Fibroblast of lung (primary cell): Measurements from ENCODE around the gene SF3A2.

Experiments
- CTCF ChIP-seq, 2 donors: IDR thresholded peaks in 1 of 2; conservative IDR thresholded peaks in 1 of 2; 1 replicate in 1 of 2; 2 replicates in 1 of 2; pipeline ENCODE4 v1.5.1; 2011 to 2012; ENCODE audit warnings: low read length in 2 of 2, control low read depth in 1 of 2, inconsistent platforms in 1 of 2, low read depth in 1 of 2, mild to moderate bottlenecking in 1 of 2
- EZH2 ChIP-seq: IDR thresholded peaks from 2 replicates; pipeline ENCODE4 v1.5.1; 2012; ENCODE audit warnings: low read length, control low read depth, mild to moderate bottlenecking; ENCODE audit errors: missing control alignments

- no peak for TF ChIP-seq EZH2
- no peak for TF ChIP-seq CTCF (conservative IDR thresholded peaks at IDR 0.05 in 1 of 2, IDR thresholded peaks at IDR 0.05 in 1 of 2; ENCODE audit: low read depth in 1 of 2, low read length in 2 of 2)
These were observed 22.7 kb downstream of the SF3A2 start for GRCh38 chr19:2259336-2259735.
